Measurements from ENCODE around the gene LAMA2. TPM values are rescaled to one million over a fixed set of nuclear protein-coding genes. Genes with fewer than 3 reads are reported as not detected.

LAMA2 gene
- total RNA-seq, 1 donor, result 40.2 TPM

DNA sequence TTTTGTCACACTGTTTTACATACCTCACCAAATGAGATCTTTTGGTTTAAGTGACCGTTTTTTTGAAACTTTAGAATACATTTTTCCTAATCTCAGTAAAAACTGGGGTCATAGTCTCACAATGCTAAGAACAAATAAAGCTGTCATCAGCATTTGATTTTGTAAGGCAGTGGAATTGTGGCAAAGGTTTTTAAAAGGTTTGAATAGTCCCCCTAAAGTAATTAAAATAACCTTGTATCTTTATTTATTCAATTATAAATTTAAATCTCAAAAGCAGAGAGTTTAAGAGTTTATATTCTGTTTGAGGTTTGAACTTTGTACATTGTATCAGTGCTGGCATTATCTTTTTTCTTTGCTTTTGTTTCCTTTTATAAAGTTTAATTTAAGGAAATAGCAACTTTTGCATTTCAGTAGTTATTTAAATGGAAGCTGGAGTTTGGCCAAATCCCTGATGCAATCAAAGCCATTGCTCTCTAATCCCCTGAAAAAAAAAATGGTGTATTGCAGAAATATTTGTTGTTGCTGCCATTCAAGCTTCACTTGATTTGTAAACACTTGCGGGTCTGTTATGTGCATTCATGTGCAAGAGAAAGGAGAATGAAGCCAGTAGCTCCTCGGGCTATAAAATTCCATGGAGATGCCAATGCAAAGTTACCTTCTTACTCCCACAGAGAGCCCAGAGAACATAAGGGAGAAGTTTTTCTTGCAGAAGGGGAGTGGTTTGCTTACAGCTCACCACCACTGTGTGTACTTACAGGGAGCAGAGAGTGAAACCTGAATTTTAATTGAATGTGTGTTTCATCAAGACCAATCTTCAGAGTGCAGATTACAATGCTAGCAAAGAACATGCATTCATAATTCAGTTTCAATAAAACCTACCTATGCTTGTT lies 435.2 kb downstream of the LAMA2 start:
- TF ChIP-seq, protein P1, sequence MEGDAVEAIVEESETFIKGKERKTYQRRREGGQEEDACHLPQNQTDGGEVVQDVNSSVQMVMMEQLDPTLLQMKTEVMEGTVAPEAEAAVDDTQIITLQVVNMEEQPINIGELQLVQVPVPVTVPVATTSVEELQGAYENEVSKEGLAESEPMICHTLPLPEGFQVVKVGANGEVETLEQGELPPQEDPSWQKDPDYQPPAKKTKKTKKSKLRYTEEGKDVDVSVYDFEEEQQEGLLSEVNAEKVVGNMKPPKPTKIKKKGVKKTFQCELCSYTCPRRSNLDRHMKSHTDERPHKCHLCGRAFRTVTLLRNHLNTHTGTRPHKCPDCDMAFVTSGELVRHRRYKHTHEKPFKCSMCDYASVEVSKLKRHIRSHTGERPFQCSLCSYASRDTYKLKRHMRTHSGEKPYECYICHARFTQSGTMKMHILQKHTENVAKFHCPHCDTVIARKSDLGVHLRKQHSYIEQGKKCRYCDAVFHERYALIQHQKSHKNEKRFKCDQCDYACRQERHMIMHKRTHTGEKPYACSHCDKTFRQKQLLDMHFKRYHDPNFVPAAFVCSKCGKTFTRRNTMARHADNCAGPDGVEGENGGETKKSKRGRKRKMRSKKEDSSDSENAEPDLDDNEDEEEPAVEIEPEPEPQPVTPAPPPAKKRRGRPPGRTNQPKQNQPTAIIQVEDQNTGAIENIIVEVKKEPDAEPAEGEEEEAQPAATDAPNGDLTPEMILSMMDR (IDR thresholded peaks at IDR 0.05; ENCODE audit: insufficient read depth, low read depth, low read length), result no peak
- peak; percentile 69 for DNase-seq (ENCODE audit: low read depth)
- no peak overlapping the region for H3K4me3 ChIP-seq (ENCODE audit: low read depth, low read length)

GRCh38 chr6:129320892-129321291 lies 438.0 kb downstream of the LAMA2 start:
- no peak overlapping the region for H3K4me3 ChIP-seq (ENCODE audit: low read depth, low read length)
- no peak for DNase-seq (ENCODE audit: low read depth)
- TF ChIP-seq, protein P1 (IDR thresholded peaks at IDR 0.05; ENCODE audit: insufficient read depth, low read depth, low read length), result no peak

DNA sequence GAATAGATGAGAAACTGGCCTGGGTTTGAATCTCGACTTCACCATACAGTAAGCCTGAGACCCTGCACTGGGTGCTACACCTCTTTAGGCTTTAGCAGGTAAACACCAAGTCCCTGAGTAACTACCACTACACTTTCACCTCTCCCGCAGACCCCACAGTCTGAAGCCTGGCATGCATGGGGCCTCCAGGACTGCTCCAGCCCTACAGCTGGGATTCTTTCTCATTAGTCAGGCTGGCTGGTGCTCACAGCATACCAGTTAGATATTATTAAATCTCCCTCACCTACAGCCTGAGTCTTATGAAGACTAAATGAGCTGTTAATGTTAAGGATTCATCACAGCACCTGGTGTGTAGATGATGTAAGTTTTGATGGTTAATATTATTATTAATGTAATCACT lies 438.4 kb downstream of the LAMA2 start:
- no peak overlapping the region for H3K4me3 ChIP-seq (ENCODE audit: low read depth, low read length)
- TF ChIP-seq, protein P1 (IDR thresholded peaks at IDR 0.05; ENCODE audit: insufficient read depth, low read depth, low read length), result no peak
- no peak for DNase-seq (ENCODE audit: low read depth)

DNA sequence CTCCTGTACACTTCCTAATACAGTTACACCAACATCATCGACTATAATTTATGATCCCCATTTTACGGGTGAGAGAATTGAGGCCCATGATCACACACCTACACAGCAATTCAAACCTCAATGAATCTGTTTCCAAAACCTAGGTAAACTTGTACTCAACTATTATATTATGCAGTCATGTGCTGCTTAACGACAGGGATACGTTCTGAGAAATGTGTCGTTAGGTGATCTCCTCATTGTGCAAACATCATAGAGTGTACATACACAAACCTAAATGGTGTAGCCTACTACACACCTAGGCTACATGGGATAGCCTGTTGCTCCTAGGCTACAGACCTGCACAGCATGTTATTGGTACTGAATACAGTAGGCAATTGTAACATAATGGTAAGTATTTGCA lies 441.4 kb downstream of the LAMA2 start:
- DNase-seq (ENCODE audit: low read depth), result no peak
- H3K4me3 ChIP-seq (ENCODE audit: low read depth, low read length), result no peak overlapping the region
- TF ChIP-seq, protein P1 (IDR thresholded peaks at IDR 0.05; ENCODE audit: insufficient read depth, low read depth, low read length), result no peak

DNA sequence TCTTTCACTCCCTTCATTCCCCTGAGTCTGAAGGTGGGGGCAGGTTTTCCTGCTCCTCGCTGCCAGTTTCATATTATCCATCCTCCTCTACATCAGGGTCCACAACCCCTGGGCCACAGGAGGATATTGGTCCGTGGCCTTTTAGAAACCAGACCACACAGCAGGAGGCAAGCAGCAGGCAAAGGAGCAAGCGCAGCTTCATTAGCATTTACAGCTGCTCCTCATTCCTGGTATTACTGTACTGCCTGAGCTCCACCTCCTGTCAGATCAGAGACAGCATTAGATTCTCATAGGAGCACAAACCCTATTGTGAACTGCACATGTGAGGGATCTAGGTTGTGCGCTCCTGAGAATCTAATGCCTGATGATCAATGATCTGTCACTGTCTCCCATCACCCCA lies 446.7 kb downstream of the LAMA2 start:
- DNase-seq (ENCODE audit: low read depth), result no peak
- no peak overlapping the region for H3K4me3 ChIP-seq (ENCODE audit: low read depth, low read length)
- TF ChIP-seq, protein P1 (IDR thresholded peaks at IDR 0.05; ENCODE audit: insufficient read depth, low read depth, low read length), result no peak

DNA sequence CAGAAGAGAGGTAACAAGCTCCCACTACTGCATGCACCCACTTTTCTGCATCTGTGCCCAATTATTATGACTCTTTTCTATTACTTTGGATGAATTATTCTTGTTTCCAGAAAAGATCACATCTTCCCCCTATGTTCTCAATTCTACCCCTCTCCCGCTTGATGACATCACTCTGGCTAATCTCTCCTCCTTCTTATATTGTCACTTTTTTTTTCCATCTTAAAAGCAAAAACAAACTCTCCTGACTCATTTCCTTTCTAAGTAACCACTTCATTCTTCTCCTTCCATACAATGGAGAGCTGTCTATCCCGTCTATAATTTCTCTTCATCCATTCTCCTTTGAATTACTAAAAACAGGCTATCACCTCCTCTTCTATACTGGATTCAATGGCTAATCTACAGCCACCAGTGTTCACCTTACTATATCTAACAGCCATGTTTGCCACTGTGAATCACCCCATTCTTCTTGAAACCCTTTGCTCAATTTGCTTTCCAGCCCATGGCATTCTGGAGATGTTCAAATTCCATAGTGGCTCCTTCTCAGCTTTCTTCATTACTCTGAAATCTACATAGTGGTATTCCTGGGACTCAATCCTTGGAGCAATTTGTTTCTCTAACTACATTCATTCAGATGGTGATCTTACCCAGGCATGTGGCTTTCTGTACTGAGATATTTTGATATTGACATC lies 448.7 kb downstream of the LAMA2 start:
- DNase-seq (ENCODE audit: low read depth), result peak; percentile 21
- TF ChIP-seq, protein P1 (IDR thresholded peaks at IDR 0.05; ENCODE audit: insufficient read depth, low read depth, low read length), result no peak
- no peak overlapping the region for H3K4me3 ChIP-seq (ENCODE audit: low read depth, low read length)
